NCI-H2171 treated with DMSO at 0.1 percent for 48 hours (cell line): ENCODE measurements around the gene FIGNL2.
A peak's percentile ranks its signal among the peaks of the same experiment; 100 is the strongest.

ENCODE experiments used
- DNase-seq: peaks from one replicate; lab custom pipeline; 2025; lab: John Stamatoyannopoulos, UW

The FIGNL2 gene

DNA sequence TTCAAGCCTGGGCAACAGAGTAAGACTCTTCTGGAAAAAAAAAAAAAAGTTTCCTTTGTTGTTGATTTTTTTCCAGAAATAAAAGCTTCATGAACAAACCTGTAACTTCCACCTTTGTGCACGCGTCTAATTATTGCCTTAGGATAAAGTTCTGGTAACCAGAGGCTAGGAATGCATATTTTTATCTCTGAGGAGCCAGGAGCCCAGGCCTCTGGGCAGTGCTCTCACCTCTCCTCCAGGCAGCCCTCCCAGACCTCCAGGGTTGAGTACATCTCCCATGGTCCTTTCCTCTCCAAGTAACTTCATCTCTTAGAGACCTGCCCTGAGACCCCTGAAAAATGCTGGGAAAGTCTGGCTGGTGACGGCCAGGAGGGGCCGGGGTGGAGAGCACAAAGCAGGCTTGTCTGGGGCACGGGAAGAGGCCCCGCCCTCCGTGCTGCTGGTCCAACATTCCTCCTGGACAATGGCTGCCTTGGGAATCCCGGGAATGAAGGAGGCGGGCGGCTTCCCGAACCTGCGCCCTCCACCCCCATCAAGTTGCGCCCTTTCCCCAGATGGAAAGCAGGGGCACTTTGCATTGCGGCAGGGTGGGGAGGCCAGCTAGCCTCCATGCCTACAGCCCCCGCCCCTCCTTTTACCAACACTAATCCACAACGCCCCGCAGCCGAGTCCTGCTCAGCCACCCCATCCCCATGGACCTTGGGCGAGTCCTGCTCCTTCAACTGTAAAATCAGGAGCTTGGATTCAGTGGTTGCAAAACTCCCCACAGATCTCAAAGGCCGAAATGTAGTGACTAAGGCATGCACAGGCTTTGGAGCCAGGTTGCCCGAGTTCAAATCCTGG is 7.3 kb upstream of the FIGNL2 start:
- DNase-seq: no peak

DNA sequence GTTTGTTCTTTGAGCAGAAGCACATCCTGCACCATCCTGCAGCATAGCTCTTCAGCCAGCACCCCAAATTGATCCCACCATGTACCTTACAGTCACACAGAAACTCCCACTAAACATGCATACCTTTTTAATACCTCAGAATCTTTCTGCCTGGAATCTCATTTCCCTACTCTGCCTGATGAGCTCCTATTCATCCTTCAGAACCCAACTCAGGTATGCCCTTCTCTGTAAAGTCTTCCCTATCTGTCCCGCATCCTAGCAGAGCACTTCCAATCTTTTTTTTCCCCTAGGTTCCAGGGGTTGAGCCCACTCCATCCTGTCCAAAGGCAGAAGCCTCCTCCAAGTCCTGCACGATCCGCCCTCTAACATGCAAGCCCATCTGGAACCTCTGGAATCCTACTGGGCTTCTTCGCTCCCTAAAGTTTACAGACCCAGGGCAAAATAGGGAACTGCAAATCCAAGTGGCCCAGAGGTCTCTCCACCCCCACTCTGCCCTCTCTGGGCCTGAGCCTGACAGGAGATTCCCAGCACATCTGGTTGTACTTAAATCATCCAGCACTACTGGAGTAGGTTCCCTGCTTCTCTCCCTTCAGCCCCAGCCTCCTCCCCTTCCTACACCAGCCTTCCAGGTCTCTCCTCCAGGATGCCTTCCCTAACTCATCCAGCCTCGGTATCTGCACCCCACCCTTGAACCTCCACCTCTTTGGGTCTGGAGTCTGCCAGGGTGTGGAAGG is 4.1 kb upstream of the FIGNL2 start:
- no peak for DNase-seq

DNA sequence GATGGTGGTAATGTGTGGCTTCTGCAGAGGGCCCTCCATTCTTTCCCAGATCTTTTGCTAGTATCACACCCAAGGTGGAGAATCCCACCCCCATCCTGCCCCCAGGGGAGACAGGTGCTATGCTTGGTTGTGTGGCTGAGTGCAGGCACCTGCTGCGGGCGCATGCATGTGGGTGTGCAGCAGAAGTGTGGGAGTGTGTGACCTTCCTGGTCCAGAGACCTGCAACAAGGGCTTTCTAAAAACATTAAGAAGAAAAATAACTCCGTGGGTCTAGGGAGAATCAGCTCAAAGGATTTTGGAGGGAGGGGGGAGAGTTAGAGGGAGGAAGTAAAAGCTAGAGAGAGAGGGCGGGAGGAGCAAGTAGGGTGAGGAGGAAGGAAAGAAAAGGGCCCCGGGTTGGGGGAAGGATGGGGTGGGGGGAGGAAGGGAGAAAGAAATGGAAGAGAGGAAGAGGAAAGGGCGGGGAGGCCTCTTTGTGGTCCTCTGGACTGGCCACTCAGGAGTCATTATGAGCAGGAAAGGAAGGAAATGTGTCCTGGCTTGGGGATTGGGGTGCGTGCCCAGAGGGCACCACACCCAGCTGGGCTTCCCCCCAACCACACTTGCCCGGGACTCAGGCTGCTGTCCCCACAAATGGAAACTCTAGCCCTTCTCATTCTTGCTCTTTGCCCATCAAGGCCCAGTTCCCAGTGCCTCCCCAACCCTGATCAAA is 3.1 kb upstream of the FIGNL2 start:
- DNase-seq: no peak

DNA sequence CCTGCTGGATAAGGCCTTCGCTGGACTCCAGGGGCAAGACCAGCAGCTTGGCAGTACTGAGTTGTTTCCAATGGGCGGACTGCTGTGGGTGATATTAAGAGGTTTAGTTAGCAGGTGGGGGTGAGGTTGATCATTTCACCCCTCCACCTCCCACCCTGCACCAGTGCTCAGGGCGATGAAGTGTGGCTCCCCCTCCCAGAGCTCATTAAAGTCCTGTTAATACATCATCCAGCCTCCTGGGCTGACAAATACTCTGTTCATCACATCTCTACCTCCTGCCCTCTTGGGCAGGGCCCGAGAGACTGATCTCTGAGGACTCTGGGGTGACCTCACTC is 2.4 kb upstream of the FIGNL2 start:
- DNase-seq: no peak

DNA sequence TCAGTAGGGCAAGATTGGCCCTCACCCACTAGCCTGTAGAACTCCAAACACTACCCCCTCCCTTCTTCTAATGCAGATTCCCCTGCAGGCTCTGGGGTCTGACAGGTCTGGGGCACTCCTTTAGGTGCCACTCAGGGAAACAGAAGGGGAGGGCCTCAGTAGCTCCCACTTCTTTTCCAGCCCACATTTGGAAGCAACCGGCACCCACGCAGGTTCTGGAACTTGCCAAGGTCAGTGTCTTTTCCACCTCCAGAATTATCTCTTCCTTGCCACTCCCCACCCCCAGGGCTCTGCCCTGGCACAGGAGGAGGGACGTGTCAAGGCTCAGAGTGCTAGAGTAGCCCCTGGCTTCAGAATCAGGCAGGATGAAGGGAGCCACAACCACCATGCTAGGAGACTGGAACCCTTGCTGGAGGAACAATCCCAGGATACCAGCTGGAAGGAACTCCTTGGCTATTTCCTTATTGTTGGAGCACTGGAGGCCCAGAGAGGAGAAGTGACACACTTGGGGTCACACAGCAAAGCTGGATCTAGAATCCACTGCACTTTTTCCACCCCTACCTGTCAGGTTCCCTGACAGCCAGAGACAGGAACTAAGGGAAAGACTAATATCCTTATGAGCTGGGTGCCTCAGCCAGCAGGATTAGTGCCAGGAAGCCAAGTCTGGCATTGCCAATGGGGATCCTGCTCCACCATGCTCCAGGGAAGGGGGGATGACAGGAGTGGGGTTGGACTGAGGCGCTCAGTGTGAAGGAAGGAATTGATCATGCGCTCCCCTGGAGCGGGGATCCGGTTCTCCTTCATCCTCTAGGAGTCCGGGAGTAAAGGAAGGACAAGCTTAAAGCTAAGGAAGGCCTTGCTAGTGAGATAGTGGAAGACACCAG is 1.8 kb upstream of the FIGNL2 start:
- no peak for DNase-seq

DNA sequence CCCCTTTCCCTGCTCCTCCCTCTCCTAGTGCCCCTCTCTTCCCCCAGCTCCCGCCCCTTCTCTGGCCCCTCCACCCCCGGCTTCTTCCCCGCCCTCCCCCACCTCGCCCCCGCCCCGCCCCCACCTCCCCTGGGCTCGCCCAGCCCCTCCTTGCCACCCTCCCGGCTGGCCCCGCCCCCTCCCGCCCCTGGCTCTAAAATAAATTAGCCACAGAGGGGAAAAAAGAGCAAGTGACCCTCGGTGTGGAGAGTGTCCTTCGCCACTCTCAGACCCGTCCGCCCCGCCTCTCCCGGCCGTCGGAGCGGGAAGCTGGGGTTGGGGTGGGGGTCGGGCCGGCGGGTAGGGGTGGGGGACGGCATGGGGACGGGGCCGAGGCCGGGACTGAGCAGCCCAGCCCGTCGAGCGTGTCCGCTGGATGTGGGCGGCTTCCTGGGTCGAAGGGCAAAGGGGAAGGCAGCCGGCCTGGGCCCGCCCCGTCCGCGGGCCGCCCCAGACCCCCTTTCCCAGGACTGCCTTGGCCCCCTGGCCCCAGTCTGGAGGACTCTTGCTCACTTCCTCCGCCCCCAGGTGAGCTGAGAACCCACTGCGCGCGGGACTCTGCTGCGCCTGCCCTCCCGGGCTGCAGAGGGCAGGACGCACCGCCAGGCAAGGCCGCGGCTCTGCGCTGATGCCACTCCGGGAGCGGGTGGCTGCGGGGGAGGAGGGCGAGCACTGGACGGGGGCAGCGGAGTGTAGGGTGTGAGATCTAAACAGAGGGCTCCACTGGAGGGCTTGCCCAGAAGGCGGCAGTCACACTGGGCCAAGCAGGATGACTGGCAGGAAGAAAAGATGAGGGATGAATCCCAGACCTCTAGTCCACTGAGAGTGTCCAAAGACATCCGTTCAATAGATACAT is 570 bp upstream of the FIGNL2 start:
- no peak for DNase-seq

DNA sequence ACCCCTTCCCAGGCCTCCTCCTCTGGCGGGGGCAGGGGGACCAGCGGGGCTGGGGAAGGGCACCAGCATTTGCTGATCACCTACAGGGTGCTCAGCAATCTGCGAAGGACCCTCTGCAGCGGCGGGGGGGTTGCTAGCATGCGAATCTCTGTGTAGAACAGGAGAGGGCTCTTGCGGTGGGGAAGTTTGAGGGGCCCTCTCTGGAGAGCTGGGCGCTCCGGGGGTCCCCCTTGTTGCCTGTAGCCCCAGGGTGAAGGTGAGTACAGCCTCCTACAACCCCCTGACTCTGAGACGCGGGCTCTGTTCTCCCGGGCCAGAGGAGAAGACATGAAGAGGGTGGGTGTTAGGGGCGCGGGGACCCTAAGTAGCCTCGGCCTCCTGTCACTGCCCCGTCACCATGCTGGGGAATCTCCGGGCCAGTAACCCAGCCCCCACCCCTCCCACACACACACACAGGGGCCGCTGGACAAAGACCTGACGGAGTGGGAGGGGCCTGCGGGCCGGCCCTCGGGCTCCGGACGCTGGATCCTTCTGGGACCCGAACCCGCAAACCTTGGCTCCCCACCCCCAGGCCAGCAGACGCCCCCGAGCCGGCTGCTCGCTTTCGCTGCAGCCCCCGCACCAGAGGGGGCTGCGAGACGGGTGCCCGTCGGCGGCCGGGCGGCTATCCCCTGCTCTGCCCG is 734 bp downstream of the FIGNL2 start:
- no peak for DNase-seq

DNA sequence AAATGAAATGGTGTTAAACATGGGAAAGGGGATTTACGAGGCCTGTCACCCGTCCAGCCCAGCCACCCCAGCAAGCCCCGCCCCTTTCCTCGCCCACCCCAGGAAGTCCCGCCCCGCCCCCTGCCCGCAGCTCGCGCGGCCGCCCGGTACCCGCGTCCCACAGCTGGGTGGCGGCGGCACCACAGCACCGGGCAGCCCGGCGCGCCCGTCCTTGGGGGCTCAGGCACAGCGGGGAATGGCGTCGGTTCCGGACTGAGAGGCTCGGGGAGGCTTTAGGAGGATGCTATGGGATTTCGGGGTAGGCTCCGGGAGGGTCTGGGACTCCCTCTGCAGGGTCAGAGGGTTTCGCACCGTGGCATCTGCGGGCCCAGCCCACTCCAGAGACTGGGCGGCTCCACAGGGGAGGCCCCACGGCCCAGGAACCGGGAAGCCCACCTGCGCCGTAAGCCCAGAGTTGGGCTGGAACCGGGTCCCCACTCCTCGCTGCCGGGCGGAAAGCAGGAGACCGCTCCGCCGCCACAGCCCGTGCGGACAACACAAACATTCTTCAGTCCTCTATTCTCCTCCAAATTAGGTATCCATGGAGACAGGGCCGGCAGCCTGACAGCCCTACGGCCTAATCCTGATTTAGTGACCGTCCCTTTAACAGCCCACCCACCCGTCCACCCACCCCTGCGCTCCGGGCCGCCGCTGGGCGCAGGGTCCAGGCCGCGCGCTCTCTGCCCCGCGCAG is 1.4 kb downstream of the FIGNL2 start:
- DNase-seq: no peak

DNA sequence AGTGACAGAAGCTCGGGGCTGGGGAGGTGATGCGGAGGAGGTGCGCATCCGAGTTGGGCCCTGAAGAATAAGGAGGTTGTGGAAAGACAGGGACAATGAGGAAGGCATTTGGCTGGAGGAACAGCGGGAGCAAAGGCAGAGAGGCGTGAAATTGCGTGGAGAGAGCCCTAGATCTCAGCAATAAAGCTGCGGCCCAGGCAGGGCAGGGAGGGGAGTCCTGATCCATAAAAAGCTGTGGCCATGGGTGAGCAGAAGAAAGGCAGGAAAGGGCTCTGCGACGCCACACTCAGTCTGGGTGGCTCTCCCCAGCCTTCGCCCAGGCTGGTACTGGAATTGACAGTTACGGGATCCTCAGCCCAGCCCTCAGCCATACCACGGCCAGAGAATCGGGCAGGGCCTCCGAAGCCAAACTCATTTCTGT is 2.2 kb downstream of the FIGNL2 start:
- DNase-seq: no peak

DNA sequence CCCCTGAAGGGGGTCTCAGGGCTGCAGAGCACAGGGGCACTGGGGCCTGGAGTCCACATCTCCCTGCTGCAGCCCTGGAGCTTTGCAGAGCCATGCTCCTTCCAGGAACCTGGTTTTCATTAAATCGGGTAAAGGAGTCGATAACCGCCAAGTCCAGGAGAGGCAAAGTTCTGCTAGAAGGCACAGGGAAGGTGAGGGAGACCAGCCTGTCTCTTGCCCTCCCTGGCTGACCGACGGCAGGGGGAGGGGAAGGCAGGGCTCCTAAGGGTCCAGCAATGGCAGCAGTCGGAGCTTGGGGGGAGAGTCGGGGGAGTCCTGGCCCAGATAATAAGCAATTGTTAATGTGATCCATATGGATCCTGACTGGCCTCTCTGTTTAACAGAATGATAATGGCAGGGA is 3.0 kb downstream of the FIGNL2 start:
- no peak for DNase-seq

DNA sequence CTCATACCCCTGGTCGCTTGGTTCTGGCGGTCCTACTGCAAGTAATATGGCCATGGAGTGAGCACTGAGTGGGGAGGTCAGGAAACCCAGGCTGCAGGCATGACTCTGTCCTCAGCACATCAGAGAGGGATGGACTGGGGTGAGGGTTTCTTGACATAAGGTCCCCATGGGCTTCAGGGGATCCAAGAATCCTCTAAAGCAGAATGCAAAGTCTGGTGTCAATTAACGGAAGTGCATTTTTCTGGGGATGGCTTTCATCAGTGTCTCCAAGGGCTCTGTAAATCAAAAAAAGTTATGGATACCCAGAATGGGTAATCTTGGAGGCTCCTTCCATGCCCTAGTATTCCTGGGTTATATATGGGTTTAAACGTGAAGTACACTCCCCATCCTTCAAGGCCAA is 3.7 kb downstream of the FIGNL2 start:
- DNase-seq: no peak

DNA sequence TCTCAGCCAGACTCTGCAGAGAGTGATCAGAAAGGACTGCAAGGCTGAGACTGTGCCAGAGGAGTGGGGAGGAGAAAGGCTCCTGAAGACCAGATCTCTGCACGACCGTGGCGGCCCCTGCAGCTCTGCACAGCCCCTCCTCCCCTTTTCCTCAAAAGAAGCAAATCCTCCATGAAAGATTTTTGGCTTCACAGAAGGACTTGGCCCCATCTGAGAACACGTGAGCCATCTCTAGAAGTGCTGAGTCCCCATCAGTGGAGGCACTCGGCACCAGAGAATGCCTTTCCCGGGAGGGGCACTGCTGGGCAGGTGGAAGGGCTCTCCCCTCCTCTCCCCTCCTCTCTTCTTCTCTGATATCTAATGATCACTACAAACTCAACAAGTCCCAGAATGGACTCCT is 6.8 kb downstream of the FIGNL2 start:
- no peak for DNase-seq

DNA sequence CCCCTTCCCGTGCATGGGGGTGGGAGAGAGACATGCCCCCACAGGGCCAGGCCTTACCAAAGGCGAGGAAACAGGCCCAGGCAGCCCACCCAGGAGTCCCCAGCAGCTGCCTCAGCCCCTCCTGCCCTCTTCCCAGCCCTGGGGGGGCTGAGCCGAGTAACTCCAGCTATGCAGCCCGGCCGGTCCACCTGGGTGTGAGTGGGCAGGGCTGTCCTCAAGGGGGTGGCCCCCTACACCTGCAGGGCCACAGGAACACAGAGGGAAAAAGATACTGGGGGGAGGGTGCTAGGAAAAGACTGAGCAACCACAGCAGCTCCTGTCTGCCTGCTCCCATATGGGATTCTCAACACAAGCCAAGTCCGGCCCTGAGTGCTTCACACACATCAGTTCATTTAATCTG is 7.6 kb downstream of the FIGNL2 start:
- no peak for DNase-seq

DNA sequence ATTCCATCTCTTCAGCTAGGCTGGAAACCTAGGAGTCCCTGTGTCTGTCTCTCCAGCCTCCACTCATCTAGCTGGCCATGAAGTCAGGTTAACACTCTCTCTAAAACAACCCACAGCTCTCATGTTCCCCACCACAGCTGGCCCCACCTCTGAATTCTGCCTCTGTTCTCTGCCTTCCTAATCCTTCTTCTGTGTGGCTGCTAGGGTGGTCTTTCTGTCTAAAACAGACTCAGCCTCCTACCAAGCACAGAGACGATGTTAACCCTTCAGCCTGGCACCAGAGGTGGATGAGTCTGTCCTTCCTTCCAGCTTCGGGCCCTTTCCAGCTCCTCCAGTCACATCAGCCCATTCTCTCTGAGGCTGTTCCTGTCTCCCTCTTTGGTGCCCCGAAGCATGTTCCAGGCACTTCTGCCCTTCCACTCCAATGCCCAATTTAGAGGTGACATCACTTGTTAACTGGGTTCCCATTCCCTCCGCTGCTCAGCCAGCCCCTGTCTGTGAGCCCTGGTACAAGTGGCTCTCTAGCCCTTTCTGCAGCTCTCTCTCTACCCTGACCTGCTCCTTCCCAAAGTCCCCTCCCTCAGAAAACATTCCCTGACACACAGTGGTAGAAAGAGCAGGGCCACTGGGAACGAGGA is 9.1 kb downstream of the FIGNL2 start:
- peak; percentile 61 for DNase-seq

DNA sequence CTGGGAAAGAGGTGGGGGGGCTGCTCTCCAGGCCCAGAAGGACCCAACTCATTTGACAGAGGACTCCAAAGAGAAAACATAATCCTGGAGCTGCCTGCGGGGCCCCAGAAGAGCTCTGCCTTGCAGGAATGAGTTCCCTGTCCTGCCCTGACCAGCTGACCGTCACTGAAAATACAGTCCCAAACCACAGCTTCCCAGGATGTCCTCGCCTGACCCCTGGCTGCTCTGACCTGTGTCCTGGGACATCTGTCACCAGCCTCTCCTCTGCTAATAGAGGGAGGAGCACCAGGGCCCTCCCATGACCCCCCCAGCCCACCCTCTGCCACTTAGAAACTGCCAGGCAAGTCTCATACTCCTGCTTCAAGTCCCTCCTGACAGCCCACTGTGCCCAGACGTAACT is 9.8 kb downstream of the FIGNL2 start:
- no peak for DNase-seq

DNA sequence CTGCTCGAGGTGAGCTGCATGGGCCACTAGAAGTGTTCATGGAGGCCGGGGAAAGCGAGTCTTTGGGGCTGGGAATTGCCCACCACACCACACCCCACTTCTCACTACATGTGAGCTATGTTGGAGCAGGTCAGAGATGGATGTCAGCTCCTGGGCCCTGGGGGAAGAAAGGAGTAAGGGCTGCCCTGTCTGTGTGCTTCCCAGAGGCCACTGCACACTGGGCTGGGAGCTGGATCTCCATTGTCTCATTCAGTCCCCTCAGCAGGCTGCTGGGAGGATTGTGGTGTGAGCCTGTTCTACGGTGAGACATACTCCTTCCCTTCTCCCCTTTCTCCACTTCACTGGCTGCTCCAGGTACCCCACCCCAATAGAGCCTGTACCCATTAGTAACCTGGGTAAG is 10.5 kb downstream of the FIGNL2 start:
- no peak for DNase-seq

DNA sequence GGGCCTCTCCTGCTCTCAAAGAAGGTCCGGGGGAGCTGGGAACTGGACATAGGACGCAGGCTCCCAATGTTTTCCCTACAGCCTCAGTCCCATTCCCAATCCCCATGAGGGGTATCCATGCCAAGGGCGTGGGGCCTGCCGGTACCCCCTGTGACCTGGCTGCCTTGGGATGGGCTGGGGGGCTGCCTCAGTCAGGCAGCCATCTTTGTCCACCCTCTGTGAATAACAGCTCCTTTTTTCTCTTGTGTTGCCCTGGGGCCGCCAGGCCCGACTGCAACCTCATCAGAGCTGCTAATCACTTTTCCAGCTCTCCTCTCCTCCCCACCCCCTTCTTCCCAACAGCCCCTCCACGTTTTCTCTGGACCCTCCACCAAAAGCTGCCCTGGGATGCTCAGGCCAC is 11.2 kb downstream of the FIGNL2 start:
- no peak for DNase-seq

DNA sequence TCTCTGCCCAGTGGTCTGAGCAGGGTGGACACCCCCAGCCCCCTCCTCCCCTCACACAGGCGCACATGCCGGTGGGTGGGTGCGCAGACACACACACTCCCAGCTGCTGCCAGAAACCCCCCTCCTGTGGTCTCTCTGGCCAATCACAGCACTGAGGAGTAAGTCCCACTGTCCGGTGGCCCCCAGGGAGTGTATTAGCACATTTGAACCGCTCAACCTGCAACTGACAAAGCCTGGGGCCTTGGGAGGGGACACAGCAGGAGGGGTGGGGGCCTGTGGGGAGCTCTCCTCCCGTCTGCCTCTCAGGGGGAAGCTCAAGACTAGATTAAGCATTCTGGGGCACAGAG is 11.7 kb downstream of the FIGNL2 start:
- no peak for DNase-seq
